K562 (cell line): Measurements from ENCODE around the gene PLA2G3.

Experiments
- EGR1 ChIP-seq: fragments of 450-650 bp; conservative IDR thresholded peaks from 2 replicates; pipeline ENCODE4 v1.6.1; 2017; ENCODE audit warnings: mild to moderate bottlenecking
- ELK1 ChIP-seq: sonication (generic); formaldehyde crosslinking; IDR thresholded peaks from 2 replicates; pipeline ENCODE4 v1.8.1; 2022; ENCODE audit warnings: missing genetic modification reagents
- MEF2A ChIP-seq: IDR thresholded peaks from 2 replicates; pipeline ENCODE4 v1.6.1; 2011; ENCODE audit warnings: low read depth, mild to moderate bottlenecking, low read length, moderate library complexity; ENCODE audit not compliant: control insufficient read depth
- SMARCB1 ChIP-seq: IDR thresholded peaks from 2 replicates; pipeline ENCODE4 v1.6.1; 2011; ENCODE audit warnings: improper control_type of control experiment, low read depth; ENCODE audit not compliant: insufficient read length
- ZNF12 ChIP-seq: sonication (generic); formaldehyde crosslinking; IDR thresholded peaks from 2 replicates; pipeline ENCODE4 v1.4.0; 2020; ENCODE audit warnings: mild to moderate bottlenecking, missing genetic modification reagents
- TF ChIP-seq, protein P1 (sequence below): fragments of 450-650 bp; IDR thresholded peaks from 2 replicates; pipeline ENCODE4 v1.6.1; 2018; ENCODE audit warnings: mild to moderate bottlenecking, low read depth; ENCODE audit not compliant: partially characterized antibody

DNA sequence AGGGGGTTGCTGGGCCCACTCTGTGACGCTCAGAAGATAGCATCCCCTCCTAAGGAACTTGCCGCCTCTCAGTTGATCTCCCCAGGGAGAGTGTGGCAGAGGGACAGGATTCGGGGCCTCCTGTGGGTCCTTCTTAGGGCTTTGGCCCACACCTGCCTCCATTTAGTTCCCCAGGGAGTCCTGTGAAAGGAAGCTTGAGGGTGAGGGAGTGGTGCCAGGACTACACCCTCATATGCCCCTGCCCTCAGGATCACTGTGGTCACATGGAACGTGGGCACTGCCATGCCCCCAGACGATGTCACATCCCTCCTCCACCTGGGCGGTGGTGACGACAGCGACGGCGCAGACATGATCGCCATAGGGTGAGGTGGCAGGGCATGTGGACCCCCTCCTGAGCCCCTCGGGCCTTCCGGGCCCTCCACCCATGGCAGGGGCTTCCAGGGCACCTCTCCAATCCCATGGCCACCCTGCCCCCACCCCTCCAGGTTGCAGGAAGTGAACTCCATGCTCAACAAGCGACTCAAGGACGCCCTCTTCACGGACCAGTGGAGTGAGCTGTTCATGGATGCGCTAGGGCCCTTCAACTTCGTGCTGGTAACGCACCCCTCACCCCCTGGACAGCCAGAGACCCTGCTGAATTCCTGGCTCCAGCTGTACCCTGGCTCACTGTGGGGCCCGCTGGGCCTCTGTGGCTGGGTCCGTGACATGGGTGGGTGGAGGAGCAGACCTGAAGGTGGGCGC is 14.0 kb downstream of the PLA2G3 start:
- TF ChIP-seq ZNF12 (CRISPR knock-in tag): no peak
- no peak for TF ChIP-seq MEF2A
- TF ChIP-seq, protein P1, sequence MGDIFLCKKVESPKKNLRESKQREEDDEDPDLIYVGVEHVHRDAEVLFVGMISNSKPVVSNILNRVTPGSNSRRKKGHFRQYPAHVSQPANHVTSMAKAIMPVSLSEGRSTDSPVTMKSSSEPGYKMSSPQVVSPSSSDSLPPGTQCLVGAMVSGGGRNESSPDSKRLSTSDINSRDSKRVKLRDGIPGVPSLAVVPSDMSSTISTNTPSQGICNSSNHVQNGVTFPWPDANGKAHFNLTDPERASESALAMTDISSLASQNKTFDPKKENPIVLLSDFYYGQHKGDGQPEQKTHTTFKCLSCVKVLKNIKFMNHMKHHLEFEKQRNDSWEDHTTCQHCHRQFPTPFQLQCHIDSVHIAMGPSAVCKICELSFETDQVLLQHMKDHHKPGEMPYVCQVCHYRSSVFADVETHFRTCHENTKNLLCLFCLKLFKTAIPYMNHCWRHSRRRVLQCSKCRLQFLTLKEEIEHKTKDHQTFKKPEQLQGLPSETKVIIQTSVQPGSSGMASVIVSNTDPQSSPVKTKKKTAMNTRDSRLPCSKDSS: no peak
- no peak for TF ChIP-seq EGR1
- TF ChIP-seq ELK1 (CRISPR knock-in tag): no peak
- TF ChIP-seq SMARCB1: no peak
